MM.1S (cell line): ENCODE data around the gene PRKCH.

Experiments
- DNase-seq: peaks from one replicate; pipeline ENCODE4 v3.0.0-alpha.2; 2015
- H2AFZ ChIP-seq: fragments of 300-600 bp; sonication (generic); 2 replicates; pipeline ENCODE4 v1.6.0; 2016; ENCODE audit warnings: antibody characterized with exemption, low read length
- H3F3A ChIP-seq: fragments of 300-600 bp; sonication (generic); 2 replicates; pipeline ENCODE4 v1.6.1; 2016; ENCODE audit warnings: mild to moderate bottlenecking, antibody characterized with exemption, low read length, moderate library complexity, mixed read lengths; ENCODE audit not compliant: insufficient read depth
- H3K27ac ChIP-seq: fragments of 300-600 bp; sonication (generic); 2 replicates; pipeline ENCODE4 v1.5.1; 2016; ENCODE audit warnings: mild to moderate bottlenecking, low read length
- H3K27me3 ChIP-seq: fragments of 300-600 bp; sonication (generic); replicated peaks from 2 replicates; pipeline ENCODE4 v1.6.0; 2016; ENCODE audit warnings: low read length; ENCODE audit not compliant: insufficient read depth
- H3K36me3 ChIP-seq: fragments of 300-600 bp; sonication (generic); replicated peaks from 2 replicates; pipeline ENCODE4 v1.6.1; 2016; ENCODE audit warnings: mild to moderate bottlenecking, low read length, mixed read lengths; ENCODE audit not compliant: insufficient read depth
- H3K4me1 ChIP-seq: fragments of 300-600 bp; sonication (generic); 2 replicates; pipeline ENCODE4 v1.6.1; 2016; ENCODE audit warnings: low read length, mixed read lengths
- H3K4me2 ChIP-seq: fragments of 300-600 bp; sonication (generic); 2 replicates; pipeline ENCODE4 v1.6.0; 2016; ENCODE audit warnings: low read depth, low read length
- H3K4me3 ChIP-seq: fragments of 300-600 bp; sonication (generic); 2 replicates; pipeline ENCODE4 v1.5.1; 2016; ENCODE audit warnings: low read length, mixed read lengths
- H3K79me2 ChIP-seq: fragments of 300-600 bp; sonication (generic); 2 replicates; pipeline ENCODE4 v1.6.1; 2016; ENCODE audit warnings: mixed run types, low read length, mixed read lengths
- H3K9ac ChIP-seq: fragments of 300-600 bp; sonication (generic); 2 replicates; pipeline ENCODE4 v1.6.1; 2016; ENCODE audit warnings: low read length, mixed read lengths
- H3K9me2 ChIP-seq: fragments of 300-600 bp; sonication (generic); replicated peaks from 2 replicates; pipeline ENCODE4 v1.6.1; 2016; ENCODE audit warnings: mild to moderate bottlenecking, low read length, mixed read lengths; ENCODE audit not compliant: insufficient read depth
- H3K9me3 ChIP-seq: fragments of 300-600 bp; sonication (generic); replicated peaks from 2 replicates; pipeline ENCODE4 v1.6.1; 2016; ENCODE audit warnings: mild to moderate bottlenecking, low read length, mixed read lengths; ENCODE audit not compliant: insufficient read depth
- H4K20me1 ChIP-seq: fragments of 300-600 bp; sonication (generic); 2 replicates; pipeline ENCODE4 v1.6.1; 2016; ENCODE audit warnings: mild to moderate bottlenecking, low read length, moderate library complexity, mixed read lengths; ENCODE audit not compliant: insufficient read depth
- CTCF ChIP-seq: fragments of 300-600 bp; sonication (generic); IDR thresholded peaks from 2 replicates; pipeline ENCODE4 v1.5.1; 2016; ENCODE audit warnings: antibody characterized with exemption, low read length, mixed read lengths
- EZH2 ChIP-seq: fragments of 300-600 bp; sonication (generic); optimal IDR thresholded peaks from 2 replicates; pipeline ENCODE3; 2017; ENCODE audit warnings: low read depth, mild to moderate bottlenecking, antibody characterized with exemption, low read length, mixed read lengths
- EZH2phosphoT487 ChIP-seq: fragments of 300-600 bp; sonication (generic); IDR thresholded peaks from 2 replicates; pipeline ENCODE4 v1.6.1; 2018; ENCODE audit warnings: antibody characterized with exemption, low read length

The PRKCH gene

GRCh38 chr14:61351477-61351876 lies 30.1 kb downstream of the PRKCH start:
- Histone ChIP-seq H3K27ac (no peak overlapping the region), H3K79me2 (no peaks in the 10 kb centered on the region)
- DNase-seq: no peak

GRCh38 chr14:61355892-61356325 lies 34.5 kb downstream of the PRKCH start:
- no peaks in the 10 kb centered on the region for H3F3A ChIP-seq
- no peak overlapping the region for H2AFZ ChIP-seq
- H3K27ac ChIP-seq: no peak overlapping the region
- H3K79me2 ChIP-seq: no peaks in the 10 kb centered on the region
- no peak overlapping the region for H3K9ac ChIP-seq
- no peaks in the 10 kb centered on the region for H3K27me3 ChIP-seq
- no peaks in the 10 kb centered on the region for H3K9me2 ChIP-seq
- no peak overlapping the region for H3K4me3 ChIP-seq
- no peak overlapping the region for H3K4me2 ChIP-seq
- H3K4me1 ChIP-seq: no peaks in the 10 kb centered on the region
- no peaks in the 10 kb centered on the region for H4K20me1 ChIP-seq
- no peaks in the 10 kb centered on the region for H3K9me3 ChIP-seq
- DNase-seq: no peak
- TF ChIP-seq EZH2: no peak
- TF ChIP-seq CTCF: no peak
- no peak for TF ChIP-seq EZH2phosphoT487
- H3K36me3 ChIP-seq: no peaks in the 10 kb centered on the region

More at GRCh38 chr14:61351477-61351876, 30.1 kb downstream of the PRKCH start:
- TF ChIP-seq EZH2 (no peak), EZH2phosphoT487 (no peak), CTCF (no peak)
- Histone ChIP-seq H3K9ac (no peak overlapping the region), H3F3A (no peaks in the 10 kb centered on the region), H3K4me2 (no peak overlapping the region), H3K9me2 (no peaks in the 10 kb centered on the region), H3K36me3 (no peaks in the 10 kb centered on the region), H2AFZ (no peak overlapping the region), H3K27me3 (no peaks in the 10 kb centered on the region), H3K4me1 (no peaks in the 10 kb centered on the region), H4K20me1 (no peaks in the 10 kb centered on the region), H3K9me3 (no peaks in the 10 kb centered on the region), H3K4me3 (no peak overlapping the region)

- DNase-seq: no peak
- H3K9me3 ChIP-seq: no peaks in the 10 kb centered on the region
- no peak overlapping the region for H3K9ac ChIP-seq
- TF ChIP-seq EZH2phosphoT487 (no peak), CTCF (no peak), EZH2 (no peak)
- H3K36me3 ChIP-seq: no peaks in the 10 kb centered on the region
- no peak overlapping the region for H3K4me2 ChIP-seq
- H4K20me1 ChIP-seq: no peaks in the 10 kb centered on the region
- H3K27me3 ChIP-seq: no peaks in the 10 kb centered on the region
- H3K79me2 ChIP-seq: no peaks in the 10 kb centered on the region
- no peaks in the 10 kb centered on the region for H3K4me1 ChIP-seq
- no peaks in the 10 kb centered on the region for H3K9me2 ChIP-seq
- no peak overlapping the region for H3K27ac ChIP-seq
- no peaks in the 10 kb centered on the region for H3F3A ChIP-seq
- H3K4me3 ChIP-seq: no peak overlapping the region
- no peak overlapping the region for H2AFZ ChIP-seq
Measured at GRCh38 chr14:61357123-61357522, 35.7 kb downstream of the PRKCH start.
